T1000 (cell line): ENCODE data around the gene MYLK.

Experiments
- DNase-seq: peaks from one replicate; lab custom pipeline; 2025; ENCODE audit warnings: mixed read lengths; lab: John Stamatoyannopoulos, UW

MYLK gene

DNA sequence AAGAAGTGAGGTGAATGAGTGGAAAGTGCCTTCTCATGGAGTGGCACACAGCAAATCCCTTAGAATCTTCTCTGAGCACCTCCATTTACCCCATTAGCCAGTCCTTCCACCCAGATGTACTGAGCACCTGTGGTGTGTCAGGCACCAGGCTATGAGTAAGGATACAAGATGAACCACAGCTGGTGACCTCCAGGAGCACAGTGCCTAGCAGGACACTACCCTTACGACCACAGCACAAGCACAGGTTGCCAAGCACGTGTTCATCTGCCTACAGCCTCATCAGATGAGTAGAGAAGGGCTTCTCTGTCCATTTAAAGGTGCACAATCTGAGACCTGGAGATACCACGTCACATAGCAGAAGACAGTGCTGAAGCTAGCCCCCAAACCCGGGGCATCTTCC lies 6.2 kb downstream of the MYLK start:
- no peak for DNase-seq

DNA sequence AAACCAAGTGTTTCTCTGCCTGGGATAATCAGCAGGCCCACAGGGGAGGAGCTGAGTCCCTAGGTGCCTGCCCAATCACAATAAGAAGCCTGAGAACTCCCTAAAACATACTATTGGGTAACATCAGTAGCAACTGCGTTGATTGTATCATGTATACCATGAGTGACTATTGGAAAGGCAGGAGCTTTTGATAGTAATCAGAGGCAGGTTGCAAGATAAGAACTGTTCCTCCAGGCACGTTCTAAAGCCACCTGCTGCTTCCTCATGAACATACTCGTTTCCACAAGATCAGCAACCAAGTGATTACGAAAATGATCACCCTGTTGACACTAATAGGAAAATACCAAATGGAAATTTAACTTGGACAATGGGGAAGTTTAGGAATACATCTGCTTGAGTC lies 6.7 kb downstream of the MYLK start:
- no peak for DNase-seq

DNA sequence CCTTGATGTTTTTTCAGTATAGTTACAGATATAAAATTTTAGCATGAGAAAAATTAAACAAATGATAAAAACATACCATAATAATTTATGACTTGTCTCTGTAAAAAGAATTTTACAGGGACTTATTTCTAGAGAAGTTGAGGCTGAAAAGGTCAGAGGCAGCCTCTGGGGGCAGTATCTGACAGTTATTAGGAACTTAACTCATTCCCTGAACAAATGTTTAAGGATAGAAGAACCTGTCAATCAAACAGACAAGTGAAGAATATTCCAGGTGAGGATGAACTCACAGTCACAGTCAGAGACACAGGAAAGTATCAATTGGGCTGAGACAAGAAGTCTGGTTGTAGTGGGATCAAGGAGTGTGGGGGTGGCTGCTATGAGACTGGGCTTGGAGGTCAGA lies 7.3 kb downstream of the MYLK start:
- no peak for DNase-seq

DNA sequence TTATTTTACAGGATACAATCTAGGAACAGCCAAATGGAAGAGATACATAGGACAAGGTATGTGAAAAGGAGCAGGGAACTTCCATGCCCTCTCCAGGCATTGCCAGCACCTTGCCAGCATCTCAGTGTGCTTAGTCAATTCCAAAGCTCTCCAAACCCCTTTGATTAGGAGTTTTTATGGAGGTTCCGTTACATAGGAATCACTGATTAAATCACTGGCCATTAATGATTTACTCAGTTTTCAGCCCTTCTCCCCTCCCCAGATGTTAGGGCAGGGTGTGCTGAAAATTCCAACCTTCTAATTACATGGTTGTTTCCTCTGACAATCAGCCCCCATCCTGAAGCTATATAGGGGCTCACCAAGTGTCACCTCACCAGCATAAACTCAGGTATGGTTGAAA lies 11.5 kb downstream of the MYLK start:
- no peak for DNase-seq

DNA sequence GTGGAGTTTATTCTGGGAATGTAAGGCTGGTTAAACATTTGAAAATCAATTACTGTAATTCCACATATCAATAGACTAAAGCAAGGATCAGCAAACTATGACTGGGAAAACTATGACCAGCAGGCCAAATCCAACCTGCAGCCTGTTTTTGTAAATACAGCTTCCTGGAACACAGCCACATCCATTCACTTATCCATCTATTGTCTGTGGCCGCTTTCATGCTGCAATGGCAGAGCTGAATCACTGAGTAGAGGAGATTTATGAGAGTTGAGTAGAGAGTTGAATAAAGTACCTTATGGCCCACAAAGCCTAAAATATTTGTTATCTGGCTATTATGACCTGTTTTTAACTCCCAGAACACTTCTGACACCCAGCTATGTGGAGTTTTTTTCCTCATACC lies 12.2 kb downstream of the MYLK start:
- DNase-seq, result no peak

DNA sequence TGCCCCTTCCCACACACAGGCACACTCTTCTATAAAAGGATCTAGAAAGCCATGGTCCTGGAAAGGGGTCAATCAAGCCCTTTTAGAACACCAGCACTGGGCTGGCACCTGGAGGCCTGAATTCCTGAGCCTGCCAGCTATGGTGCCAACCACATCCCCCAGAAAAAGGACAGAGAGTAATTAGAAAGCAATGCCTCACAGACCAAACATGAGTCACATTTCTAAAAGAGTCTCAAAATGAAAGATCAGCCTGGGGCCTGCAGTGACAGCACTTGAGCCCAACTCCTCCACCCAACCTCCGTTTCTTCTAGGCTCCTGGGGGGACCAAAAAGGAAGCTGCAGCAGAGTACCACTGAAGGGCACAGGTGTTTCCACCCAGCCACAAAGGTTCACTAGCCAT lies 14.1 kb downstream of the MYLK start:
- no peak for DNase-seq

DNA sequence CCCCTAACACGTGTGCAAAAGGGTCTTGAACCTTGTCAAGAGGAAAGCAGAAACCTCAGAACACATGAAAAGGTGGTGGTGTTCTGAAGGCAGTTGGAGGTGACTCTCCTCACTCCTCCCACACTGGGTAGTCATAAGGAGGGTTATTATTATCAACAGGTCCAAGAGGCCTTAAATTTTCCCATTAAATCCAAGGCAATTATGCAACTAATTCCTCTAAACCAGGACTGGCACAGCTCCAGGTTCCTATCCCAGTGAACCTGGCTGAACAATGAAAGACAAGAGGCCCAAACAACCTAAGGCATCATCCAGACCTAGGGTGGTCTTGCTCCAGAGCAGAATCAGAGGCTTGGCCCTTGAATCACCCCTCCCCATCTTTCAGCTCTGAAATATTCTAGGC lies 15.0 kb downstream of the MYLK start:
- DNase-seq, result no peak

DNA sequence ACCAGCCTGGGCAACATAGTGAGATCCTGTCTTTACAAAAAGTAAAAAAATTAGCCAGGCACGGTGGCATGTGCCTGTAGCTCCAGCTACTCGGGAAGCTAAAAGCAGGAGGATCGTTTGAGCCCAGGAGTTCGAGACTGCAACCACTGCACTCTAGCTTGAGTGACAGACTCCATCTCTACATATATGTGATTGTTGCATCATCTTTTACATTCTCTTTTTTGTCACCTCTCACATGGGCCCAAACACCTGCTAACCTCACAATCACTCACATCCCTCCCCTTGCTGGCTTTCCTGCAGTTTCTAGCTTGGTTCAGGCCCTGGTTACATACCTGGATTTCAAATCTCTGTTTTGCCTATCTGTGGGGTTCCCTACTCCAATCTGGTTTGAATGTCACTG lies 19.4 kb downstream of the MYLK start:
- no peak for DNase-seq

DNA sequence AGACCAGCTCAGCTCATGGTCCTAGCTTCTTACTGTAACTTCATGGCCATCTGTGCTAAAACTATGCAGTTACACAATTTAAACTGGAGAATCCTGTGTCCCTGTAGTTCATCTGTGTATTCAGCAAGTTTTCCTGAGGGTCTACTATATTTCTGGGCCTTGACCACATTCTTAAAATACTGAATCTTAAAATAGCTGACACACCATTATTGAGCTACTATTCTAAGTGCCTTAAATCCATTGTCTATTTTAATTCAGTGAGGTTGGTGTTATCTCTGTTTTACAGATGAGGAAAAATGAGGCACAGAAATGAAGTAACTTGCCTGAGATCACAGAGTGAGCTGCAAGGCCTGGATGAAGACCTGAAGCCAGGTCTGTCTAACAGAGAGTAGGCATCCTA lies 22.0 kb downstream of the MYLK start:
- DNase-seq, result no peak

DNA sequence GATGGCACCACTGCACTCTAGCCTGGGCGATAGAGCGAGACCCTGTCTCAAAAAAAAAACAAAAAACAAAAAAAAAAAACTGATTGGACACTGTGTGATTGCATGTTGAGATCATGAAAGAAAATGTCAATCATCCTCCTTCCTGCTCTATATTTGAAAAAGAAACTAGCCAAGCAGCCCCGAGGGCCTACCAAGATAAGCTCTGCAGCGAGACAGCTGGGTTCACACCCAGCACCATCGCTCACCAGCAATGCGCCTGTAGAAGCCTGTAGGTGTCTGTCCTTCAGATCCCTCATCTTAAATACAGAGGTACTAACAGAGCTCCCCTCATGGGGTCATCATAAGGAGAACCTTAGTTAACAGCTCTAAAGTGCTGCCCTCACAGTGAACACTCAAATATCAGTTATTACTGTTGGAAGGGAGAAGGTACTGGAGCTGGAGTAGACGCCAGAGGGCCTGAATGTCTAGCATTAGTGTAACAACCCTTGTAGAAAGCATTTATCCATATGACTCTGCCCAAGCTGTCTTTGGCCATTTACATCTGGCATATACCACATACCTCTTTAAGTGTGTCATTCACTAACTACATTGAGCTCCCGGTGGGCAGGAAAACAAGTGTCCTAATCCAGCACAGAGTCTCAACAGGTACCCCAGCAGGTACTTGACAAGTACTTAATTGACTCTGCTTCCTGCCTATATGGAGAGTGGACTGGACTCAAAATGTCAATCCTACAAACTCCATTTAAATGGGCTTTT lies 22.9 kb downstream of the MYLK start:
- no peak for DNase-seq

DNA sequence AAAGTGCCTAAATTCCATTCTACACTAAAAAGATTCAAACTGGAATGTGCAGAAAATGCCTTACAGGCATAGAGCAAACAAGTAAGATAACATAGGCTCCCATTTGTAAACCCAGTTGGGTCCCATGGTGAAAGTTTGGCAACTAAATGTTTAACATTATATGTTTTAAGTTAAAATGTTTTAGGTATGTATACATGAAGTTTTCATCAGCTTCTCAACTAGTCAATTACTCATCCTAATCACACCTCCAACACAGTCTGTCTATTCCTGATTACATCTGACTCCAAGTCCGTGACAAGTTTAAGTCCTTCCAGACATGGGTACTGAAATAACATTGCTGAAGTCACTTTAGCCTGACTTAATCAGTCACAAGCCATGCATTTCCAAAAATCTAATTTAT lies 25.0 kb downstream of the MYLK start:
- no peak for DNase-seq

DNA sequence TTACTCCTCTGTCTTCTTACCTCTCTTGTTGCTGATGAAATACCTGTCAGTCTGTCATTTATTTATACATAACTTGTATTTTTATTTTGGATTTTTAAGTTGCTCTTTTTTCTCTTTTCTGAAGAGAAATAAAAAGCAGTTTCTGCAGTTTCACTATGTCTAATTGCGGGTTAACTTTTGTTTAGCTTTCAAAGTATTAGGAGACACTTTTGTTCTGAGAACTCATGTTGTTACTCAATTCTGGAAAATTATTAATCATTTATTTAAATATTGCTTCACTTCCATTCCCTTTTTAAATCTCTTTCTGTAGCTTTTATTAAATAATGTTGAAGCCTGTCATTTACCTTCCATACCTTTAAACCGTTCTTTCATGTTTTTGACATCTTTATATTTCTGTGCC lies 29.2 kb downstream of the MYLK start:
- no peak for DNase-seq

DNA sequence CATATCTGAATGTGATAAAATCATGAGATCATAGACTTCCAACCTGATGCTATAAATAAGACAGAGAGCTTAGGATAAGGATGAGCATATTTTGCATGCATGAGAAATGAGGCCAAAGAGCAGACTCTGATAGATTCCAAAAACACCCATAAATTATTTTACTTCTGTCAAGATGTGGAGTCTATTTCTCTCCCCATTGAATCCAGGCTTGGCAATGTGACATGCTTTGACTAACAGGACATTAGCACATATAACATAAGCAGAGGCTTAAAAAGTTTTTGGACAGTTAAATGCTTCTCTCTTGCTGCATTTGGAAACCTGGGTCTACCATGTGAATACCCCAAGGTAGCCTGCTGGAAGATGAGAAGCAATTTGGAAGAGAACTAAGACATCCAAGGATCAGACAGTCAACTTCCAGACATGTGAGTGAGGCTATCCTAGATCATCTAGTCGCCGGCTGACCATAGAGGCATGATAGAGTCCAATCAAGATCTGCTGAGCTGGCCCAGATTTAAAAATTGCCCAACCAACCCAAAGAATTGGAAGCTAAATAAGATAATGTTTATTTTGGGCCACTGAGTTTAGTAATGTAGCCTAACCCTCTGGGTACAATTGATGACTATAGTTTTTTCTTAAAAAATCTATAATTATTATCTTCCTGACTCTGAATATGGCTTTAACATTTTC lies 30.3 kb downstream of the MYLK start:
- DNase-seq, result no peak

DNA sequence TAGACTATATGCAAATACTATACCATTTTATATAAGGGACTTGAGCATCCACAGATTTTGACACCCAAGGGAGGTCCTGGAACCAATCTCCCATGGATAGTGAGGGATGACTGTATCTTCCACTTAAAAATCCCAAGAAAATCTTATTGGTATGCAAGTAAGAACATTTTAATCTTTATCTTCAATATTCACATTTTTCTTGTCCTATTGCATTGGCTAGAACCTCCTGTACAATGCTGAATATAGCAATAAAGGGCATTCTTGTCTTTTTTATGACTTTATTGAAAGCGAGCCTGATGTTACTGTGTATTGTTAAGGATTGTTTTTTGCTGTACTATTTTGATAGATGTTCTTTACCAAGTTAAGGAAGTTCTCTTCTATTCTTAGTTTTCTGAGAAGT lies 36.9 kb downstream of the MYLK start:
- no peak for DNase-seq

DNA sequence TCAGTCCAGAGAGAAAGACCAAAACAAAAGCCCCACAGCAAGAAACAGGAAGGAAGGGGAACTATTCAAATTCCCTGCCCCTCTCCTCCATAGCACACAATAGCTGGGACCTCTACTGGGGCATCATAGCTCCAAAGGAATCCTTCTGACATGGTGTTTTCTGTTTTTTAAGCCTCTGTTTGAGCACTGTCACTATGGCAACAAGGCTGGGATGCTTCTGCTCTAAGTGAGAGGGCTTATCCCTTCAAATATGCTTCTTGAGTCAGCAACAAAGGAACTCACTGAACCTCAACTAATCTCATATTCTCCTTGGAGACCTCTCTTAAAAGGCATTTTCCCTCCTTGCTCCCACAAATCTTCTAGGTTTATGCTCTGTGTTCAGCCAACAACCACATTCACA lies 40.5 kb downstream of the MYLK start:
- peak; percentile 25 for DNase-seq

DNA sequence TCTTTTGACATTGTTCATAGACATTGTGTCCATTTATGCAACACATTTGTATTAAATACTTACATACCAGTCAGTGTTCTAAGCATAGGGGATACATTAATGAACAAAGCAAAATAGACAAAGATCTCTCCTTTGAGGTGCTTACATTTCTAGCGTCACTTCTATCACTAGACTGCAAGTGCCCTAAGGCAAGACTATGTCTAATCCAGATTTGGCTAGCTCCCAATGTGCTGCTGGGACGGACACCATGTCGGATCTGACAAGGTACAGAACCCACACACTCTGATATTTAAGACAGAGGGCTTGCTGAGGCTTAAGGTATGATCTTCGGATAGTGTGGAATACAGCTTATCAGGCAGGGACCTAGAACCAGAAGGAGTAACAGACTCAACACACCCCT lies 41.4 kb downstream of the MYLK start:
- DNase-seq, result no peak

DNA sequence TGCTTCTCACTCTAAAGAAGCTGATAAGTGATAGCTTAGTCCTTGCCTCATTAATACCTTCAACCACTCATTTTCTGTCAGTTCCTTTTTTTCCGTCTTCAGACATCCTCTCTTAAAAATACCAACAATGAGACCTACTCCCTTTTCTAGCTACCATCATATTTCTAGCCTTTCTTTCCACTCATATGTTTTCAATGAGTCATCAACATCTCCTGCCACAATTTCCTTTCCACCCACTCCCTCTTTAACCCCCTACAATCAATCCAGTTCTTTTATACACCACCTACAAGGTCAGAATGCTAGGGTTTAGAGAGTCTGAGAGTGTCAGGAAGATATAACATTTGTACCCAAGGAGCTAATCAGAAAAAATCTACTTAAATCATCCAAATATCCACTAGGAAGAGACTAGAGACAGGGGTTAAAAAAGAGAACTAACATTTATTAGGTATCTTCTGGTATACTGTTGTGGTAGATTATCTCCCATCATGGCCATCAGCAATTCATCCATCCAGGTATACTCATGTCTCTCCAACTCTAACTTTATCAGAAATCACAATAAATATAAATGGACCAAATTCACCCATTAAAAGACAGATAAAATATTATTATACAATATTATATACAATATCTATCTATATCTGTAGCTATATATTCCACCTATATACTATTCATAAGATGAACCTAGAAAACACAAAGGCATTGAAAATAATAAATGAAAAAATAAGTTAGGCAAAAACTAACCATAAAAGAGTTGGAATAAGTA lies 42.5 kb downstream of the MYLK start:
- no peak for DNase-seq

DNA sequence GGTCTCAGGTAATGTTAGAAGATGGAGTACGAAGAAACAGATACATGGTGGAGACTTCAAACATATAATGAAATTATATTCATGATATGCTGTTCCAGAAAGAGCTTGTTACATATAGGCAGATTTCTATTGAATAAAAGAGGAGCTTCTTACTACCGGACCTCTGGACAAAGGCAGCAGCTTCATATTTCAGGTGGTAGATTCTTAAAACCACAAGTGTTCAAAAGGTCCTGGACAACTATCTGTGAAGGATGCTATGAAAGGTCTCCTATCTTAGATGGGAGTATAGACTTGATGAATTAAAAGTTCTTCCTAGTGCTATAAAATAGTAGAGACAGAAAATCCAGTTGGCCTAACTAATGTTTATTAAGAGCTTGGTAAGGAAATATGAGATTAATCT lies 43.2 kb downstream of the MYLK start:
- no peak for DNase-seq

DNA sequence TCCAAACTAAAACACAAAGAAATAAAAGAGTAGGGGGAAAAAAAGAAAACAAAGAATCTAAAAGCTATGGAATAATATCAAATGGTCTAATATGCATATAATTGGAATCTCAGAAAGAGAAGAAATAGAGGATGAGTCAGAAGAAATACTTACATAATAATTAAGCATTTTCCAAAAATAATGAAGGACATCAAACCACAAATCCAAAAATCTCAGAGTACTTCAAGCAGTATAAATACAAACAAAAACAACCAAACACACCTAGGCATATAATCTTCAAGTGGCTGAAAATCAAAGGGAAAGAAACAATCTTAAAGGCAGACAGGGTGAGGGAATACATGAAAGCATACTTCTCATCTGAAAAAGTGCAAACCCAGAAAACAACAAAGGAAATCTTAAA lies 46.3 kb downstream of the MYLK start:
- DNase-seq, result no peak

DNA sequence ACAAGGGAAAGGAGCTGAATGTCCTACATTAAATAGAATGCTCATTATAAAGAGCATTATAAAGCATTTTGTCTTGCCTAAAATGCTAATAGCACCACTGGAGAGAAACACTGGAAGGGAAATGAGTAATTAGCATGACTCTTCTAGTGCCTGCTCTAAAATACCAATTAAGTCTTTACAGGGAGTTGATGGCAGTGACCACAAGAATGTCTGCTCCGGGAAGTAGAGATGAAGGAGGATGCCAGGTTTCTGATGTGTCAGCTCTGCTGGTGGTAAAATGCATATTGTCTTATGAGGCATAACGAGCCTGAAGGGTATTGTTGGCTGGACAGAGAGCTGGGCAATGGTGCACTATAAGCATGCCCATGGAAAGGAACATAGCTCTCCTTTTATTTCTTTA lies 49.5 kb downstream of the MYLK start:
- peak; percentile 59 for DNase-seq

DNA sequence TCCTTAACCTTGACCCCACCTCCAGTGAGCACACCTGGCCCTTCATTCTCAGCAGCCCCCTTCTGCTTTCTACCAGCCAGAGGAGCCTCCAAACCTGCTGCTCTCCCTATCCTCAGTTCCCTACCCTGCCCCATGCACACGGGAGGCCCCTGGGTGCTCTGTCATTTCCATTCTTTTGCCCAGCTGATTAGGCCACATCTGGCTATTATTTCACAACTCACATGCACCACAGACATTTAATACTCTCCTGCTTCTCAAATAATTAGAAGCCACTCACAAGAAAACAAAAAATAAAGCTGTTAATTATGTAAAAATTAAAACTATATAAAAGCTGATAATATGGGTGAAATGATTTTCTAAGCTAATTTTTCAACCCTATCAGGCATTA lies 50.7 kb downstream of the MYLK start:
- no peak for DNase-seq

DNA sequence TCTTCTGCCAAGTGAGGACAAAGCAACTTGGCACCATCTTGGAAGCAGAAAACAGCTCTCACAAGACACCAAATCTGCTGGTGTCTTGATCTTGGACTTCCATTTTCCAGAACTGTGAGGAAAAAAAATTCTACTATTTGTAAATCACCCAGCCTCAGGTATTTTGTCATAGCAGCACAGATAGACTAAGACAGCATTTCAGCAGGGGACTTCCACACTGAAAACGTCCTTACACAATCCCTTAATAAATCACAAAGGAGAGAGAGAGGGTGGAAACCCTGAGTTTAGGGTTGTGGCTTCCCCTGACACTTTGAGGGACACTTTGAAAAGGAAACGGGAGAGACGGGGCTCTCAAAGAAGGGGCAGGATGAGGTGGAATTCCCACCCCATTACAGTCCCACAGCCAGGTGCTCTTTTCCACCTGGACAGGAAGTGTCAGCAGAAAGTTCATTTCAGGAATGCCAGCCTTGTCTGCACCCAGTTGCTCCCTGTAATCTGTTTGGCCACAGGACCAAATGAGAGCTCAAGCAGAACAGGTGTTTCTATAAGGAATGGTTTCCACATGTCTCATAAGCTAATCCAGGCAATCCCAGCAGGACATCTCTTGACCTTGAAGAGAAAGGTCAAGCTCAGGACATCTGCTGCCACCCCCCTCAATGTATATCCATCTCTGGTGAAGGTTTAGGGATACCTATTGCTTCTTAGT lies 51.3 kb downstream of the MYLK start:
- no peak for DNase-seq

DNA sequence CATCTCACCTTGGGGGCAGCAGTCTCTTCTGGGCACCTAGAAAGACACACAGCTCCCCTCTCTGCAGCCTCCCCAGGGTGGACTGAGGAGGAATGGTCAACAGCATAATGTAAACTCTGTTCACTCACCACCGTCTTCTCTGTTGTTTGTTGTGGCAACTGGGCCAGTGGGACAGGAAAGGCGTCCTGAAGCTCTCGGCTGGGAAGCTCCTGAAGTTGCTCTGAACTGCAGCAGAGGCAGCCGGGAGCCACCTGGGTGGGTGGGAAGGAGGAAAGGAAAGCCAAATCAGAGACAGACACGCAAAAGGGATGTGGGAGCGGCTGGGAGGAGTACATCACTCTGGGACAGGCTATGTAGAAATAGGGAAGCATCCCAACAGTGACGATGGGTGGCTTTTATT lies 52.7 kb downstream of the MYLK start:
- no peak for DNase-seq
